BLaER1 treated with 17β-estradiol and CSF1 and Interleukin-3, amounts not matched to agents 10 nM and 100 nM (cell line): ENCODE measurements around the gene ASMT.

Source experiments
- H3K27ac ChIP-seq, 11 experiments: shearing (Covaris generic); formaldehyde crosslinking; 2 replicates each; pipeline ENCODE4 v1.8.1; 2022
- H3K27me3 ChIP-seq, 11 experiments: shearing (Covaris generic); formaldehyde crosslinking; 2 replicates each; pipeline ENCODE4 v1.8.1; 2022
- H3K36me3 ChIP-seq, 11 experiments: shearing (Covaris generic); formaldehyde crosslinking; 2 replicates each; pipeline ENCODE4 v1.8.1; 2022
- H3K4me1 ChIP-seq, 10 experiments: shearing (Covaris generic); formaldehyde crosslinking; 2 replicates each; pipeline ENCODE4 v1.8.1; 2022
- H3K4me2 ChIP-seq, 11 experiments: shearing (Covaris generic); formaldehyde crosslinking; 2 replicates each; pipeline ENCODE4 v1.8.1; 2022
- H3K4me3 ChIP-seq, 10 experiments: shearing (Covaris generic); formaldehyde crosslinking; 2 replicates each; pipeline ENCODE4 v1.8.1; 2022
- H3K9ac ChIP-seq, 11 experiments: shearing (Covaris generic); formaldehyde crosslinking; 2 replicates each; pipeline ENCODE4 v1.8.1; 2022
- H3K9me3 ChIP-seq, 11 experiments: shearing (Covaris generic); formaldehyde crosslinking; replicated peaks in 1 of 11; 2 replicates each; pipeline ENCODE4 v1.8.1; 2022
- H4K20me1 ChIP-seq, 11 experiments: shearing (Covaris generic); formaldehyde crosslinking; 2 replicates each; pipeline ENCODE4 v1.8.1; 2022
- Cebpa-rat ChIP-seq, 11 experiments: shearing (Covaris generic); IDR thresholded peaks; 2 replicates each; pipeline ENCODE4 v1.8.1; 2022

The ASMT gene

DNA sequence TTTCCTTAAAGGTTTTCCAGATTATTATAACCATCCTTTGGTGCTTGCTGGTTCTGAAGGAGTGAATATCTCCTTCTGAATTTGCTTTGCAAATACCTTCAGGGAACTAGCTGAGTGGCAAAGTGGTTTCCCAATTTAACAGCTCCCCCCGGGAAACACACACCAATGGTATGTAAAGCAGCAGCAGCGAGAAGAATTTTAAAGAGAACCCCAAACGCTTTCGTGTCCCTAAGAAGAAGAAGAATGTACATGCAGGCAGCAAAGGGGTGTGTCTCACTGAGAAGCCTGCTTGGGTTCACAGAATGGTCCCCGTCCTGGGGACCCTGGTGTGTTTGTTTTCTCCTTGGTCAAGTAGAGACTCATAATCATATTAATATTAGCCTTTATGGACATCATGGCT, 27.7 kb upstream of the ASMT start:
- H3K4me2 ChIP-seq = peak overlapping the region in 2 of 11 experiments; percentile 4 to 21; a peak in 1 of 22 replicates
- H3K27ac ChIP-seq = no peak overlapping the region
- peaks cover 0 to 4% (median 3%) of the 10 kb centered on the region in 11 experiments; a peak in 17 of 22 replicates for H4K20me1 ChIP-seq
- peaks cover 0 to 24% (median 11%) of the 10 kb centered on the region in 10 experiments; a peak in 16 of 20 replicates for H3K4me1 ChIP-seq
- no peaks in the 10 kb centered on the region for H3K9me3 ChIP-seq
- H3K27me3 ChIP-seq = no peaks in the 10 kb centered on the region
- no peak for TF ChIP-seq Cebpa-rat (IDR thresholded peaks at IDR 0.05)
- H3K36me3 ChIP-seq = no peaks in the 10 kb centered on the region
- no peak overlapping the region for H3K4me3 ChIP-seq
- H3K9ac ChIP-seq = no peak overlapping the region

GRCh38 chrX:1589356-1590130, 25.3 kb upstream of the ASMT start:
- Histone ChIP-seq H3K4me3 (no peak overlapping the region), H3K27ac (peak overlapping the region in 4 of 11 experiments; percentile 5 to 40 (median 15); a peak in 3 of 22 replicates), H3K9me3 (no peaks in the 10 kb centered on the region), H3K4me1 (peaks cover 16 to 38% (median 22%) of the 10 kb centered on the region in 10 experiments), H3K36me3 (peaks cover 14 to 18% (median 17%) of the 10 kb centered on the region in 11 experiments), H3K27me3 (no peaks in the 10 kb centered on the region), H4K20me1 (peaks cover 17 to 28% (median 26%) of the 10 kb centered on the region in 11 experiments), H3K9ac (no peak overlapping the region), H3K4me2 (no peak overlapping the region)
- 0 out of 22 replicates have a peak, but pooled peaks of 1 of the 11 experiments have one; percentile 22 for TF ChIP-seq Cebpa-rat (IDR thresholded peaks at IDR 0.05)

GRCh38 chrX:1591102-1591862, 23.6 kb upstream of the ASMT start, which contains the start of gene AKAP17A:
AKAP17A (plus strand) TSS chrX:1591604; CDS start chrX:1593463, 1,859 bp downstream.
- Histone ChIP-seq H3K27ac (peak within 1 kb of the TSS; percentile 85 to 92 (median 89)), H4K20me1 (peaks cover 35 to 45% (median 43%) of the 10 kb centered on the region in 11 experiments), H3K9me3 (no peaks in the 10 kb centered on the region), H3K4me2 (peak within 1 kb of the TSS; percentile 83 to 99 (median 96)), H3K27me3 (no peaks in the 10 kb centered on the region), H3K4me3 (peak within 1 kb of the TSS; percentile 89 to 98 (median 94)), H3K4me1 (peaks cover 24 to 46% (median 32%) of the 10 kb centered on the region in 10 experiments), H3K9ac (peak within 1 kb of the TSS; percentile 89 to 96 (median 93)), H3K36me3 (peaks cover 31 to 35% (median 34%) of the 10 kb centered on the region in 11 experiments)
- no peak for TF ChIP-seq Cebpa-rat (IDR thresholded peaks at IDR 0.05)

DNA sequence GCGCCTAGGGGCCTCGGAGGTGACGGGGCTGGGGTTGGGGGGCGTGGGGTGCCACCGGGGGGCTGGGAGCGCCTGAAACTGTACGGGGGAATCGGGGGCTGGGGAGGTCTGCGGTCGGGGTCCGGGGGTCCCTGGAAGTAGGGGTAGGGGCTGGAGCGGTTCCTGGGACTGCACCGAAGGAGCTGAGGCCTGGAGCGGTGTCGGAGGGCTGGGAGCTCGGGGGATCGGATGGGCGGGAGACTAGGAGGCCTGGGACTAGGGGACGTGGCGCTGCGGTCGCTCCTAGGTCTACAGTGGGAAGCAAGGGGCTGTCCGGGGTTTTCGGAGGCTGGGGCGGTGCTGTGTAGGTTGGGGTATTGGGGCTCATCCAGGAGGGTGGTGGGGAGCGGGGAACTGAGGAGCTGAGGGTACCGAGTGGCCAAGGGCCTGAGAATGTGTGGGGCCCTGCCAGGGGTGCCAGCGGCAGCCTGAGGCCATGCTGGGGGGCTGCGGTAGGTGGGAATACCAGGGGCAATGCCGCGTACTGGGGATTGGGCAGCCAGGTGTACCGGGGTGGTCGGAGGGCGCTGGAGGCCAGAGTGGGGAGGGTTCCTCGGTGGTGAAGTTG, 22.9 kb upstream of the ASMT start:
- peaks cover 34 to 39% (median 37%) of the 10 kb centered on the region in 11 experiments for H3K36me3 ChIP-seq
- H3K4me1 ChIP-seq = peaks cover 23 to 46% (median 35%) of the 10 kb centered on the region in 10 experiments
- no peaks in the 10 kb centered on the region for H3K27me3 ChIP-seq
- peak overlapping the region; percentile 89 to 96 (median 93) for H3K9ac ChIP-seq
- peaks cover 37 to 49% (median 46%) of the 10 kb centered on the region in 11 experiments for H4K20me1 ChIP-seq
- H3K4me3 ChIP-seq = peak overlapping the region; percentile 89 to 98 (median 94)
- H3K9me3 ChIP-seq = no peaks in the 10 kb centered on the region
- TF ChIP-seq Cebpa-rat (IDR thresholded peaks at IDR 0.05) = no peak
- H3K27ac ChIP-seq = peak overlapping the region; percentile 85 to 92 (median 89)
- H3K4me2 ChIP-seq = peak overlapping the region; percentile 83 to 99 (median 96)

DNA sequence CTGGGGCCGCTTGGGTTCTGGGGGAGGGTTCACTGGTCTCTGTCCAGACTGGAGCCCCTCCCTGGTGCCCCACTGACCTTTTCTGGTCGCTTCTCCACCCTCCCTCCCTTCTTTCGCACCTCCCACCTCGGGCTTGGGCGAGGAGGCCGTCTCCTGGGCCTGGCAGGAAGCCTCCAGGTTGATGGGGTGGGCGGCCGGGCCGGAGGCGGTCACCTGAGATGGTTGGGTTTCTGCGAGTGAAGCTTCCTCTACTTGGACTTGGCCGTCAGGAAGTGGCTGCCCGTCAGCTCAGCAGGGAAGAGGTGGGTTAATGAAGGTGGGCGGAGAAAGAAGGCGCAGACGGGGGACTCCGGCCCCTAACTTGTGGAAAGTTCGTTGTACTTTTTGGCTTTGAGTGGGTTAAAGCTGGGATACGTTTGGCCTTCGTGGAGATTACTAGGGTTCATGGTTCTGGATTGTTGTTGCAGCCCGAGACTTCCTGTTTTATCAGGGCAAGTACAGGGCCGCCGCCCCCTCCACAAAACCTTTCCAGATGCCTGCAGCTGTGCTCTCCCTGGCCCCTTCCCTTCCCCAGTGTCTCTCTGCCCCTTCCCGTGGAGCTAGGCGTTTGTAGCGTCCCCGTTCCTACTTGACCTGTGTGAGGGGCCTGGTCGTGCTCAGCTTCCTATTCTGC, 22.3 kb upstream of the ASMT start:
- H3K9ac ChIP-seq = peak overlapping the region; percentile 89 to 96 (median 93)
- H3K4me3 ChIP-seq = peak overlapping the region; percentile 89 to 98 (median 94)
- H4K20me1 ChIP-seq = peaks cover 44 to 55% (median 53%) of the 10 kb centered on the region in 11 experiments
- no peaks in the 10 kb centered on the region for H3K9me3 ChIP-seq
- peak overlapping the region; percentile 85 to 92 (median 89) for H3K27ac ChIP-seq
- peaks cover 26 to 48% (median 41%) of the 10 kb centered on the region in 10 experiments for H3K4me1 ChIP-seq
- no peaks in the 10 kb centered on the region for H3K27me3 ChIP-seq
- peak overlapping the region; percentile 83 to 99 (median 96) for H3K4me2 ChIP-seq
- peaks cover 40 to 45% (median 44%) of the 10 kb centered on the region in 11 experiments for H3K36me3 ChIP-seq
- no peak for TF ChIP-seq Cebpa-rat (IDR thresholded peaks at IDR 0.05)

GRCh38 chrX:1593286-1594271, 21.3 kb upstream of the ASMT start:
- Histone ChIP-seq H4K20me1 (peaks cover 53 to 65% (median 62%) of the 10 kb centered on the region in 11 experiments), H3K4me2 (peak overlapping the region; percentile 83 to 99 (median 96)), H3K4me3 (peak overlapping the region; percentile 89 to 98 (median 94)), H3K9me3 (no peaks in the 10 kb centered on the region), H3K27me3 (no peaks in the 10 kb centered on the region), H3K9ac (peak overlapping the region; percentile 89 to 96 (median 93); a peak in 21 of 22 replicates), H3K4me1 (peaks cover 36 to 58% (median 51%) of the 10 kb centered on the region in 10 experiments), H3K36me3 (peaks cover 43 to 48% (median 45%) of the 10 kb centered on the region in 11 experiments), H3K27ac (peak overlapping the region in 8 of 11 experiments; percentile 85 to 92 (median 90); a peak in 12 of 22 replicates)
- no peak for TF ChIP-seq Cebpa-rat (IDR thresholded peaks at IDR 0.05)

GRCh38 chrX:1595711-1596060, 19.2 kb upstream of the ASMT start:
- peaks cover 0 to 4% (median 2%) of the 10 kb centered on the region in 11 experiments; a peak in 11 of 22 replicates for H3K9me3 ChIP-seq
- H3K36me3 ChIP-seq = peaks cover 59 to 65% (median 61%) of the 10 kb centered on the region in 11 experiments
- peak overlapping the region in 3 of 11 experiments; percentile 1 to 7 (median 3); a peak in 2 of 22 replicates for H3K4me2 ChIP-seq
- peak overlapping the region in 2 of 11 experiments; percentile 4 to 8; a peak in 1 of 22 replicates for H3K9ac ChIP-seq
- H3K27ac ChIP-seq = no peak overlapping the region
- no peak for TF ChIP-seq Cebpa-rat (IDR thresholded peaks at IDR 0.05)
- no peak overlapping the region for H3K4me3 ChIP-seq
- H3K4me1 ChIP-seq = peaks cover 49 to 75% (median 67%) of the 10 kb centered on the region in 10 experiments
- H3K27me3 ChIP-seq = no peaks in the 10 kb centered on the region
- H4K20me1 ChIP-seq = peaks cover 74 to 86% (median 83%) of the 10 kb centered on the region in 11 experiments
